HCT116 (cell line): ENCODE data around the gene RNF13. TPM values are rescaled to one million over a fixed set of nuclear protein-coding genes. Genes with fewer than 3 reads are reported as not detected.

Source experiments
- ATAC-seq: fragments of 200-7000 bp; cut with Tn5 transposase; 2 replicates; pipeline ENCODE4 v1.9.1; 2020; ENCODE audit warnings: mild to moderate bottlenecking, moderate library complexity
- BruUV-seq: library from RNA; stranded (reverse); fragments of 400-500 nt; replicated peaks from 2 replicates; lab custom pipeline; 2021; lab: Mats Ljungman, UMichigan
- CTCF ChIA-PET: fragments of 300-600 bp; sonication (Branson Sonifier 250); formaldehyde crosslinking; loops from one replicate; lab custom pipeline; 2021; ENCODE audit warnings: antibody characterized with exemption; lab: Charles Lee
- POLR2A ChIA-PET: fragments of 300-600, 350-600 bp; sonication (Branson Sonifier 250); formaldehyde crosslinking; loops from one replicate; lab custom pipeline; 2021; ENCODE audit warnings: antibody characterized with exemption; lab: Charles Lee
- RAD21 ChIA-PET, 2 experiments: fragments of 300-600 bp; sonication (Branson Sonifier 250); formaldehyde crosslinking; loops; one replicate each; lab custom pipeline; 2023; ENCODE audit warnings: low total read pairs in 2 of 2; ENCODE audit not compliant: uncharacterized antibody in 2 of 2, unreplicated experiment in 2 of 2, low non-redundant PET in 1 of 2; lab: Charles Lee
- DNase-seq: peaks from one replicate; pipeline ENCODE4 v3.0.0-alpha.2; 2010; ENCODE audit warnings: low read depth, low spot score
- H2AFZ ChIP-seq: fragments of 200-600 bp; shearing (Covaris generic), sonication (generic); 2 replicates; pipeline ENCODE4 v1.6.1; 2017; ENCODE audit warnings: low read depth, mixed run types, mixed read lengths, antibody characterized with exemption, low read length; ENCODE audit not compliant: poor library complexity, severe bottlenecking
- H3K27ac ChIP-seq: 2 replicates; pipeline ENCODE4 v1.5.1; 2012; ENCODE audit warnings: low read depth, low read length
- H3K27me3 ChIP-seq: fragments of 200-600 bp; sonication (generic); 2 replicates; pipeline ENCODE4 v1.6.1; 2016; ENCODE audit warnings: mixed run types, low read length, mixed read lengths; ENCODE audit not compliant: insufficient read depth
- H3K36me3 ChIP-seq, 2 experiments: fragments of 200-500 bp in 1 of 2; fragments of 200-600 bp in 1 of 2; sonication (Bioruptor generic) in 1 of 2; sonication (generic) in 1 of 2; 2 replicates each; pipeline versions ENCODE4 v1.5.1 to v1.6.1; 2014 to 2016; ENCODE audit warnings: low read length in 2 of 2, inconsistent platforms in 1 of 2, mixed read lengths in 1 of 2, mixed run types in 1 of 2; ENCODE audit not compliant: insufficient read depth in 2 of 2, control insufficient read depth in 1 of 2
- H3K4me1 ChIP-seq, 2 experiments: fragments of 200-600 bp in 1 of 2; sonication (generic) in 1 of 2; 2 replicates each; pipeline versions ENCODE4 v1.5.1 to v1.6.1; 2012 to 2017; ENCODE audit warnings: low read length in 2 of 2, inconsistent platforms in 1 of 2, mild to moderate bottlenecking in 1 of 2, mixed read lengths in 1 of 2, mixed run types in 1 of 2, moderate library complexity in 1 of 2; ENCODE audit not compliant: insufficient read depth in 2 of 2, control insufficient read depth in 1 of 2
- H3K4me2 ChIP-seq: fragments of 200-600 bp; sonication (generic); 2 replicates; pipeline ENCODE4 v1.6.1; 2017; ENCODE audit warnings: mixed run types, low read length, mixed read lengths
- H3K4me3 ChIP-seq, 2 experiments: fragments of 200-600 bp in 1 of 2; sonication (generic) in 1 of 2; replicated peaks in 1 of 2; 2 replicates each; pipeline ENCODE4 v1.5.1; 2011 to 2016; ENCODE audit warnings: low read length in 2 of 2, control low read depth in 1 of 2, low read depth in 1 of 2, mild to moderate bottlenecking in 1 of 2, mixed read lengths in 1 of 2, mixed run types in 1 of 2
- H3K79me2 ChIP-seq: fragments of 200-600 bp; sonication (generic); 2 replicates; pipeline ENCODE4 v1.6.1; 2017; ENCODE audit warnings: mild to moderate bottlenecking, mixed run types, low read length, moderate library complexity, mixed read lengths; ENCODE audit not compliant: insufficient read depth
- H3K9ac ChIP-seq: fragments of 200-600 bp; sonication (generic); 2 replicates; pipeline ENCODE4 v1.6.1; 2016; ENCODE audit warnings: low read length, mixed read lengths
- H3K9me2 ChIP-seq: fragments of 200-600 bp; sonication (generic), shearing (Covaris generic); 2 replicates; pipeline ENCODE4 v1.6.1; 2017; ENCODE audit warnings: mixed run types, mild to moderate bottlenecking, moderate library complexity; ENCODE audit not compliant: insufficient read depth
- H3K9me3 ChIP-seq, 2 experiments: fragments of 200-500 bp in 1 of 2; fragments of 200-600 bp in 1 of 2; sonication (Bioruptor generic) in 1 of 2; sonication (generic) in 1 of 2; 2 replicates each; pipeline ENCODE4 v1.6.1; 2014 to 2017; ENCODE audit warnings: low read length in 2 of 2, mixed read lengths in 2 of 2, inconsistent platforms in 1 of 2, low read depth in 1 of 2, mild to moderate bottlenecking in 1 of 2, mixed run types in 1 of 2, moderate library complexity in 1 of 2; ENCODE audit not compliant: control insufficient read depth in 1 of 2, insufficient read depth in 1 of 2
- H4K20me1 ChIP-seq: fragments of 200-600 bp; sonication (generic), shearing (Covaris generic); 2 replicates; pipeline ENCODE4 v1.6.1; 2017; ENCODE audit warnings: mixed run types, mild to moderate bottlenecking, moderate library complexity; ENCODE audit not compliant: insufficient read depth
- ATF3 ChIP-seq: IDR thresholded peaks from 2 replicates; pipeline ENCODE4 v1.6.1; 2012
- CEBPB ChIP-seq: IDR thresholded peaks from 2 replicates; pipeline ENCODE4 v1.6.1; 2012; ENCODE audit warnings: low read depth
- CTCF ChIP-seq, 3 experiments: fragments of 200-600 bp in 1 of 3; sonication (generic) in 1 of 3; IDR thresholded peaks in 2 of 3; conservative IDR thresholded peaks in 1 of 3; 2 replicates each; pipeline ENCODE4 v1.5.1; 2012 to 2017; ENCODE audit warnings: low read depth in 2 of 3, low read length in 2 of 3, antibody characterized with exemption in 1 of 3, borderline replicate concordance in 1 of 3, control low read depth in 1 of 3, mild to moderate bottlenecking in 1 of 3, mixed read lengths in 1 of 3, mixed run types in 1 of 3, moderate library complexity in 1 of 3; ENCODE audit not compliant: insufficient read depth in 1 of 3
- ELF1 ChIP-seq: IDR thresholded peaks from 2 replicates; pipeline ENCODE4 v1.6.1; 2012; ENCODE audit warnings: low read depth, borderline replicate concordance
- EZH2 ChIP-seq: fragments of 200-600 bp; sonication (generic); IDR thresholded peaks from 2 replicates; pipeline ENCODE4 v1.6.1; 2017; ENCODE audit warnings: antibody characterized with exemption, mixed run types
- FOSL1 ChIP-seq: IDR thresholded peaks from 2 replicates; pipeline ENCODE4 v1.6.1; 2012; ENCODE audit warnings: low read depth
- JUND ChIP-seq: IDR thresholded peaks from 2 replicates; pipeline ENCODE4 v1.6.1; 2012
- MAX ChIP-seq: IDR thresholded peaks from 2 replicates; pipeline ENCODE4 v1.6.1; 2012
- POLR2AphosphoS5 ChIP-seq: IDR thresholded peaks from 2 replicates; pipeline ENCODE4 v1.6.1; 2011; ENCODE audit warnings: mild to moderate bottlenecking, low read depth, low read length, moderate library complexity
- REST ChIP-seq: IDR thresholded peaks from 2 replicates; pipeline ENCODE4 v1.6.1; 2012; ENCODE audit warnings: low read depth
- SP1 ChIP-seq: IDR thresholded peaks from 2 replicates; pipeline ENCODE4 v1.6.1; 2012; ENCODE audit warnings: low read depth
- SRF ChIP-seq: IDR thresholded peaks from 2 replicates; pipeline ENCODE4 v1.6.1; 2012; ENCODE audit warnings: low read depth
- intact Hi-C: fragments of 100-400 bp; cut with micrococcal nuclease; formaldehyde crosslinking; loops from 2 replicates; pipeline ENCODE4 v1.10.0; 2022
- total RNA-seq: library from RNA; stranded (reverse); gene quantifications from one replicate; pipeline ENCODE4 v1.2.1, GENCODE V29; 2021; ENCODE audit not compliant: unreplicated experiment

Gene RNF13
- total RNA-seq, 1 experiment from 2014 or later = 39.9 TPM

- POLR2A ChIA-PET = no interaction called here
Observed at GRCh38 chr3:149942409-149942808, 129.4 kb downstream of the RNF13 start.

More at GRCh38 chr3:149942409-149942808, 129.4 kb downstream of the RNF13 start:
- Histone ChIP-seq H3K4me2 (no peak overlapping the region), H3K27ac (no peak overlapping the region), H3K36me3 (no peaks in the 10 kb centered on the region), H3K9ac (no peak overlapping the region), H3K4me1 (no peaks in the 10 kb centered on the region), H4K20me1 (peaks cover 6% of the 10 kb centered on the region; the same call in 1 of the 2 replicates), H3K9me2 (no peaks in the 10 kb centered on the region), H3K4me3 (no peak overlapping the region), H2AFZ (no peak overlapping the region), H3K9me3 (no peaks in the 10 kb centered on the region), H3K79me2 (peaks cover 13% of the 10 kb centered on the region; the same call in 1 of the 2 replicates), H3K27me3 (no peaks in the 10 kb centered on the region)
- RAD21 ChIA-PET = no interaction called here
- CTCF ChIA-PET = no interaction called here
- no peak for TF ChIP-seq JUND
- no peak for TF ChIP-seq ATF3
- TF ChIP-seq REST = no peak
- no peak for TF ChIP-seq SRF
- no peak for TF ChIP-seq SP1
- no peak for TF ChIP-seq ELF1
- no peak for TF ChIP-seq MAX
- no peak for TF ChIP-seq EZH2
- TF ChIP-seq CEBPB = no peak
- no peak for TF ChIP-seq CTCF (IDR thresholded peaks at IDR 0.05 in 2 of 3, conservative IDR thresholded peaks at IDR 0.05 in 1 of 3; ENCODE audit: borderline replicate concordance in 1 of 3, insufficient read depth in 1 of 3, low read depth in 2 of 3, low read length in 2 of 3)
- no peak for TF ChIP-seq FOSL1
- TF ChIP-seq POLR2AphosphoS5 = no peak
- ATAC-seq = no peak
- intact Hi-C loops = no loop called here
- DNase-seq = no peak
- no TSS peak for BruUV-seq
